ENCODE data around the gene ADD1.

- no peak for TF ChIP-seq POLR2A (IDR thresholded peaks at IDR 0.05)
- TF ChIP-seq CTCF (IDR thresholded peaks at IDR 0.05): no peak
- TF ChIP-seq POLR2AphosphoS5 (IDR thresholded peaks at IDR 0.05): no peak
- no peak for TF ChIP-seq EP300 (IDR thresholded peaks at IDR 0.05)
Observed at GRCh38 chr4:2935762-2936743, 92.4 kb downstream of the ADD1 start.

Data from suprapubic skin (tissue), 4 donors.